Activated CD8-positive, alpha-beta T cell treated with anti-CD3 and anti-CD28 coated beads, Interleukin-2, amount 10 ng/mL, durations not matched to agents 7 days and 5 days (primary cell): Measurements from ENCODE around the gene C5orf46. TPM values are rescaled to one million over a fixed set of nuclear protein-coding genes. Genes with fewer than 3 reads are reported as not detected.

ENCODE experiments used
- ATAC-seq: fragments of 150-1000 bp; cut with Tn5 transposase; one replicate; pipeline ENCODE4 v1.10.0; 2021; ENCODE audit warnings: moderate library complexity
- CTCF ChIA-PET: fragments of 350-600 bp; sonication (Branson Sonifier 250); formaldehyde crosslinking; loops from one replicate; lab custom pipeline; 2021; ENCODE audit warnings: antibody characterized with exemption; lab: Charles Lee
- POLR2A ChIA-PET: fragments of 350-600 bp; sonication (Branson Sonifier 250); formaldehyde crosslinking; loops from one replicate; lab custom pipeline; 2021; ENCODE audit warnings: antibody characterized with exemption; lab: Charles Lee
- DNase-seq: peaks from one replicate; pipeline ENCODE4 v3.0.0-alpha.2; 2020
- H3K27ac Mint-ChIP-seq: one replicate; pipeline ENCODE4 v1.8.0; 2021; ENCODE audit warnings: mild to moderate bottlenecking, mixed read lengths
- H3K27me3 Mint-ChIP-seq: one replicate; pipeline ENCODE4 v1.8.0; 2021; ENCODE audit warnings: low read depth, mixed read lengths
- H3K36me3 Mint-ChIP-seq: one replicate; pipeline ENCODE4 v1.8.0; 2021; ENCODE audit warnings: low read depth, mixed read lengths
- H3K4me1 Mint-ChIP-seq: one replicate; pipeline ENCODE4 v1.8.0; 2021; ENCODE audit warnings: low read depth, mixed read lengths
- H3K4me3 Mint-ChIP-seq: one replicate; pipeline ENCODE4 v1.8.0; 2021; ENCODE audit warnings: mild to moderate bottlenecking, mixed read lengths
- H3K9me3 Mint-ChIP-seq: one replicate; pipeline ENCODE4 v1.8.0; 2022; ENCODE audit warnings: mixed read lengths; ENCODE audit not compliant: insufficient read depth
- total RNA-seq, 2 experiments: library from RNA; stranded (reverse); gene quantifications; one replicate each; pipeline ENCODE4 v1.2.3, GENCODE V29; 2021

The C5orf46 gene
- total RNA-seq, 2 experiments from 2014 or later = not detected

DNA sequence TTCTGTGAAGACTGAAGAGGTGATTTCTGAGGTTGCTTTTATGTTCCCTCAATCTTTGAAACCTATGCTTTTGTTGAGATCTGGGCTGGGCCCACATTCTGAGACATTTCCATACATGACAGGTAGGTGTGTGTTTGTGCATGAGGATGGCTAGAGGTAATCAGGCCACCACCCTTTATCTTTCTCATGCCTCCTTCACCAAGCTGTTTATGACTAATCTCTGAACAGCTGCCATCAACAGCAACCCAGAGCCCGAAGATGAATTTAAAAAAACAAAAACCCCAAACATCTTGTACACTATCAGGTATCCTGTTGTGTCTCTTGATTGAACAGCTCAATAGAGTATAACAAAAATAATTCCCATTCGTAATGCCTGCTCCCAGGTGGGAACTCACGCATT lies 12.6 kb upstream of the C5orf46 start:
- Mint-ChIP-seq H3K4me1 (no peaks in the 10 kb centered on the region), H3K4me3 (no peak overlapping the region), H3K27ac (no peak overlapping the region), H3K36me3 (no peaks in the 10 kb centered on the region), H3K9me3 (no peaks in the 10 kb centered on the region), H3K27me3 (no peaks in the 10 kb centered on the region)
- ATAC-seq (no peak), DNase-seq (no peak)
- ChIA-PET CTCF (no interaction called here), POLR2A (no interaction called here)

GRCh38 chr5:147918101-147918685 lies 11.9 kb upstream of the C5orf46 start:
- ChIA-PET POLR2A (no interaction called here), CTCF (no interaction called here)
- no peaks in the 10 kb centered on the region for H3K4me1 Mint-ChIP-seq
- ATAC-seq (no peak), DNase-seq (no peak)
- no peak overlapping the region for H3K27ac Mint-ChIP-seq
- H3K36me3 Mint-ChIP-seq = no peaks in the 10 kb centered on the region
- peaks cover 2% of the 10 kb centered on the region for H3K27me3 Mint-ChIP-seq
- no peaks in the 10 kb centered on the region for H3K9me3 Mint-ChIP-seq
- no peak overlapping the region for H3K4me3 Mint-ChIP-seq

- DNase-seq (no peak), ATAC-seq (no peak)
- no peak overlapping the region for H3K4me3 Mint-ChIP-seq
- H3K36me3 Mint-ChIP-seq = no peaks in the 10 kb centered on the region
- ChIA-PET POLR2A (no interaction called here), CTCF (no interaction called here)
- H3K27ac Mint-ChIP-seq = no peak overlapping the region
- no peaks in the 10 kb centered on the region for H3K4me1 Mint-ChIP-seq
- no peaks in the 10 kb centered on the region for H3K9me3 Mint-ChIP-seq
- H3K27me3 Mint-ChIP-seq = peaks cover 2% of the 10 kb centered on the region
These were observed 7.4 kb upstream of the C5orf46 start for GRCh38 chr5:147913786-147914185.

- H3K27ac Mint-ChIP-seq = no peak overlapping the region
- CTCF ChIA-PET = no interaction called here
These were observed 5.7 kb upstream of the C5orf46 start for GRCh38 chr5:147912011-147912410.

DNA sequence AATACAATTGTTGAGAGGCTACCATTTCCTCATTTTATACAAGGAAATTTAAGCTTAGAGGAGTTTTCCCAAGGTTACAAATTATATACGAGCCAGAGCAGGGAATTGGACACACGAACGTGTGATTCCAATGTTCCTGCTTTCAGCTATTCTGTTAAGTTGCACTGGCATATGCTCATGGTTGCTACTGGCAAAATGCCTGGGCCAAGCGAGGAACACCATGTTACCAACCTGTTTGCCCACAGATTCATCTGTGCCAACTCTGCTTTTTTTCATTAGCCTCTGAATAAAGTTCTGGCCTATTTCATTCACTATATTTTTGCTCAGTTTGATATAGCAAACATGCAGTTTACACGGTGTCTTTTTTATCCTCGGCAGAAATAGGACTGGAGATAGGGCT lies 5.1 kb upstream of the C5orf46 start:
- ChIA-PET POLR2A (no interaction called here), CTCF (no interaction called here)
- ATAC-seq (no peak), DNase-seq (no peak)
- H3K36me3 Mint-ChIP-seq = no peaks in the 10 kb centered on the region
- H3K27ac Mint-ChIP-seq = no peak overlapping the region
- no peaks in the 10 kb centered on the region for H3K4me1 Mint-ChIP-seq
- H3K9me3 Mint-ChIP-seq = no peaks in the 10 kb centered on the region
- H3K4me3 Mint-ChIP-seq = no peak overlapping the region
- peaks cover 2% of the 10 kb centered on the region for H3K27me3 Mint-ChIP-seq

More at GRCh38 chr5:147912011-147912410, 5.7 kb upstream of the C5orf46 start:
- Mint-ChIP-seq H3K4me1 (no peaks in the 10 kb centered on the region), H3K36me3 (no peaks in the 10 kb centered on the region), H3K27me3 (peaks cover 2% of the 10 kb centered on the region), H3K9me3 (no peaks in the 10 kb centered on the region), H3K4me3 (no peak overlapping the region)
- POLR2A ChIA-PET = no interaction called here
- no peak for ATAC-seq
- no peak for DNase-seq

DNA sequence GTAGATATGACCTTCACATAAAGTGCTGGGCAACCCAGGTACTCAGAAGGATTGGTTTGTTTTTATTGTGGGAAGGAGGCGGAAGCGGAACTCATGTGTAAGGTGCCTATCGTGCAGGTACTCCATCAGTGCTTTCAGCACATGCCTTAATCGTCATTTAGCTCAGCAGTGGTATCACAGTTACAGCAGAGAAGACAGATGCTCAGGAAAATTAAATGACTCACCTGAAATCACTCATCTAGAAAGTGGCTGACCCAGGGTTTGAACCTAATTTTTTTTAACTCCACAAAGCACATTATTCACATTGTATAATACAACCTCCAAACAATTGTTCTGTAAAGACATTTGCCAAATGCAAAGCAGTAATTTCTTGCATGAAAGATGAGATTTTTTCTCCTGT lies 2.2 kb downstream of the C5orf46 start:
- CTCF ChIA-PET = no interaction called here
- DNase-seq = no peak
- POLR2A ChIA-PET = no interaction called here
- no peaks in the 10 kb centered on the region for H3K36me3 Mint-ChIP-seq
- H3K9me3 Mint-ChIP-seq = no peaks in the 10 kb centered on the region
- no peaks in the 10 kb centered on the region for H3K27me3 Mint-ChIP-seq
- no peak overlapping the region for H3K27ac Mint-ChIP-seq
- H3K4me1 Mint-ChIP-seq = no peaks in the 10 kb centered on the region
- no peak overlapping the region for H3K4me3 Mint-ChIP-seq
- no peak for ATAC-seq

- Mint-ChIP-seq H3K4me3 (no peak overlapping the region), H3K27me3 (no peaks in the 10 kb centered on the region), H3K36me3 (no peaks in the 10 kb centered on the region), H3K4me1 (no peaks in the 10 kb centered on the region), H3K9me3 (no peaks in the 10 kb centered on the region), H3K27ac (no peak overlapping the region)
- ChIA-PET POLR2A (interaction anchor here (0.5 kb wide), 1 partner anchor 267 kb away, joined by 3 read pairs; no protein-coding TSS in a partner anchor), CTCF (no interaction called here)
- ATAC-seq (no peak), DNase-seq (no peak)
These were observed 3.7 kb downstream of the C5orf46 start for GRCh38 chr5:147902609-147903115.

DNA sequence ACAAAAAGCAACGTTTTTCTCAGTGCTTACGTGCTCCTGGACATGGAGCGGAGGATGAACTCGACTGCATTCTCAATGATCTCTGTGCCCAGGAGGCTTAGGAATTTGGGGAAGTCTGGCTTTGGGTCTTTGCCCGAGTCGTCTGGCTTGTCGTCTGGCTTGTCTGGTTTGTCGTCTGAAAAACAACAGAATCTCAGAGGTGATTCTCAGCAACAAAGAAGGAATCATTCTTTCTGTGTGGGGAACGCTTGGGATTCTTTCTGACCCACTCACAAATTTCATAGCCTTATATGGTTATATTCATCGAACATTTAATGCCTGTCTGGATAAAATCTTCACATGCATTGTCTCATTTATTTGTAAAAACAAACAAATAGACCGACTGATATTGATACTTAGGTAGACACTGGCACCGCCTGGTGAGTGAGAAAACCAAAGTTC lies 4.7 kb downstream of the C5orf46 start:
- Mint-ChIP-seq H3K27me3 (no peaks in the 10 kb centered on the region), H3K4me1 (no peaks in the 10 kb centered on the region), H3K4me3 (no peak overlapping the region), H3K9me3 (no peaks in the 10 kb centered on the region), H3K27ac (no peak overlapping the region), H3K36me3 (no peaks in the 10 kb centered on the region)
- POLR2A ChIA-PET = no interaction called here
- no peak for DNase-seq
- CTCF ChIA-PET = no interaction called here
- no peak for ATAC-seq

- Mint-ChIP-seq H3K4me3 (no peak overlapping the region), H3K4me1 (no peaks in the 10 kb centered on the region), H3K27ac (no peak overlapping the region), H3K27me3 (no peaks in the 10 kb centered on the region), H3K36me3 (no peaks in the 10 kb centered on the region), H3K9me3 (no peaks in the 10 kb centered on the region)
- ChIA-PET CTCF (no interaction called here), POLR2A (no interaction called here)
- no peak for DNase-seq
- no peak for ATAC-seq
These were observed 7.4 kb downstream of the C5orf46 start for GRCh38 chr5:147898875-147899401.

GRCh38 chr5:147895864-147896263 lies 10.5 kb downstream of the C5orf46 start:
- DNase-seq (no peak), ATAC-seq (no peak)
- ChIA-PET POLR2A (no interaction called here), CTCF (no interaction called here)
- Mint-ChIP-seq H3K27me3 (no peaks in the 10 kb centered on the region), H3K4me1 (no peaks in the 10 kb centered on the region), H3K4me3 (no peak overlapping the region), H3K9me3 (no peaks in the 10 kb centered on the region), H3K27ac (no peak overlapping the region), H3K36me3 (no peaks in the 10 kb centered on the region)

DNA sequence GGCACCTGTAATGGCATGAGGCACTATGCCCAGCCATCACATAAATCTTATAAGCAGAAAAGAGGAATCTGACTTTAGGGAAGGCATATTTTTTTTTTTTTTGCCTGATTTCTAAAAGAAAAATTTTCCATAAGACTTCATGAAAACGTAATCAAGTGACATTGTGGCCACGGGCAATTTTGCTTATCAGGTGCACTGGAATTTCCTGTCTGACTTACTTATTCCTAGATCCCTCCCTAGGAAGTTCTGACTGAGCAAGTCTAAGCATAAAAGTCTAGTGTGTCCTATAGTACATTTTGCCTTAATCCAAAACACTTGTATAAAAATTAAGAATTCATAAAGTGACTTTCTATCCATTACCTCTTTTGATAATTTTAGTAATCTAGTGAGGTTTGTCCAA lies 12.5 kb downstream of the C5orf46 start:
- CTCF ChIA-PET = no interaction called here
- Mint-ChIP-seq H3K4me1 (no peaks in the 10 kb centered on the region), H3K27me3 (no peaks in the 10 kb centered on the region), H3K4me3 (no peak overlapping the region), H3K9me3 (no peaks in the 10 kb centered on the region), H3K27ac (no peak overlapping the region), H3K36me3 (no peaks in the 10 kb centered on the region)
- DNase-seq (no peak), ATAC-seq (no peak)
- POLR2A ChIA-PET = no interaction called here

DNA sequence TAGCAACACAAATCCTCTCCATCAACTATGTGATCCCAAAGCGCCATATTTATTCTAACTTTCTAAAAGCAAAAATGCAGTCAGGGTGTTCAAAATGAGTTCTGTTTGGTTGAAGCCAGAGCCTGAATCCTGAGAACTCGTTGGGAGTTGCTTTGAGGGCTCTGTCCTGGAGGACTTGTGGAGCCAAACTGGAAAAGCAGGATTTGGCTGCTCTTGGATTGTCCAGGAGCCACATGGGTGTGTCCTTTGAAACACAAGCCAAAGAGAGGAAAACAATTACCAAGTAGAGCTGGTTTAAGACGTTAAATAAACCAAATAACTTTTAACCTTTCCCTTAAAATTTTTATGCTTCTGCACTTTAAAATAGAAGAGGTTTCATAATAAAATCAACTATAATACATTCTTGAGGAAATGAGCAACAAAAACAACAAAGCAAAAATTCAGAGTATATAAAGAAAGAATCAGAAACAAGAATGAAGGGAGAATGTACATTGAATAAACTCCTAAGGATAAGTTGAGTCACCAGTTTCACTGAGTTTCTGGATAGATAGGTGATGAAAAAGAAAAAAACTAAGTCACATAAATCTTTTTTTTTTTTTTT lies 13.5 kb downstream of the C5orf46 start:
- CTCF ChIA-PET = no interaction called here
- POLR2A ChIA-PET = no interaction called here
- Mint-ChIP-seq H3K36me3 (no peaks in the 10 kb centered on the region), H3K4me3 (no peak overlapping the region), H3K27ac (no peak overlapping the region), H3K4me1 (no peaks in the 10 kb centered on the region), H3K9me3 (no peaks in the 10 kb centered on the region), H3K27me3 (no peaks in the 10 kb centered on the region)
- ATAC-seq (no peak), DNase-seq (no peak)
